GM18951 (cell line): ENCODE data around the gene SPRYD3.

ENCODE experiments used
- POLR2A ChIP-seq: IDR thresholded peaks from 4 replicates; pipeline ENCODE4 v1.6.1; 2011; ENCODE audit warnings: mild to moderate bottlenecking; ENCODE audit not compliant: insufficient read length, insufficient read depth; ENCODE audit errors: extremely low read depth
- in situ Hi-C: fragments of 300-500 bp; cut with MboI; formaldehyde crosslinking; loops from one replicate; pipeline ENCODE4 v1.12.0; 2022; ENCODE audit warnings: low sequenced_read_pairs, mixed read lengths, inconsistent platforms; ENCODE audit not compliant: unreplicated experiment

SPRYD3 gene

DNA sequence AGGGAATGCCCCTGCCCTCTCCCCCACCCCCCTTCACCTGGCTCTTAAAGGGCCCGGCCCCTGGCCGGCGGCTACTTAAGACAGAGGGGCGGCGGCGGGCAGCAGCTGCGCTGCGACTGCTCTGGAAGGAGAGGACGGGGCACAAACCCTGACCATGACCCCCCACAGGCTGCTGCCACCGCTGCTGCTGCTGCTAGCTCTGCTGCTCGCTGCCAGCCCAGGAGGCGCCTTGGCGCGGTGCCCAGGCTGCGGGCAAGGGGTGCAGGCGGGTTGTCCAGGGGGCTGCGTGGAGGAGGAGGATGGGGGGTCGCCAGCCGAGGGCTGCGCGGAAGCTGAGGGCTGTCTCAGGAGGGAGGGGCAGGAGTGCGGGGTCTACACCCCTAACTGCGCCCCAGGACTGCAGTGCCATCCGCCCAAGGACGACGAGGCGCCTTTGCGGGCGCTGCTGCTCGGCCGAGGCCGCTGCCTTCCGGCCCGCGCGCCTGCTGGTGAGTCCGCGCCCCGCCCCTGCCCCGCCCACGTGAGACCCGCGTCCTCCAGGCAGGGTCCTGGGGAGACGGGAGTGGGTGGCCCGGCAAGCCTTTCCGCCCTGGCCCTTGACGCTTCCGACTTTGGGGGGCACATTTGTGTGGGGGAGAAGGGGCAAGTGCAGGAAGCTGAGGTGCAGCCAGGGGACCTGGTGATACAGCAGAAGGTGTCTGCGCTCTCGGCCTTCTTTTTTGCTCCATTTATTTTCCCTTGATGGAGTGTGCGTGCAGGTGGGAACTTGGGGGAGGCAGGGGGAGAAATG lies 18.6 kb upstream of the SPRYD3 start, which contains the start of gene IGFBP6:
TSS of gene IGFBP6 (plus strand) at position 104 of the 790 bp plus-strand sequence. CDS start at position 155, 51 bp downstream.
- in situ Hi-C loops: loop anchor here (5.0 kb wide), 1 partner anchor 35 kb away; no protein-coding TSS in a partner anchor
- peak; percentile 54 for TF ChIP-seq POLR2A

- in situ Hi-C loops: loop anchor here (5.0 kb wide), 1 partner anchor 35 kb away; no protein-coding TSS in a partner anchor
Observed at GRCh38 chr12:53097207-53097563, 18.0 kb upstream of the SPRYD3 start.

DNA sequence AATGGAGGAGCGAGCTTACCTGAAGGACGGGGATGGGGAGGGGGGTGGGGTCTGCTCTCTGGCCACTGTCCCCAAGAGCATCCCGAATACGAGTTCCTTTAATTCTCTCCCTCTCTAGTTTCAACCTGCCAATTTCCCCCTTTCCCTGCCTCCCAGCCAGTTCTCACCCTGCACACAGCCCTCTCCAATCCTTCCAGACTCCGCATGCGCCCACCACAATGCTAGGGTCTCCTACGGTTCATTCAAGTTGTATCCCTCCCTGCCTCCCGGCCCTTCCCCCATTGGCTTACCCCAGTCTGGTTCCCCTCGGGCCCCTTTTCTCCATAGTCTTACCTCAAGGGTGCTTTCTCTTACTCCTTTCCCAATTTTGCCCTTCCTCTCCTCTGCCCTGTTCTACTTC lies 17.6 kb upstream of the SPRYD3 start:
- TF ChIP-seq POLR2A: no peak
- in situ Hi-C loops: loop anchor here (5.0 kb wide), 1 partner anchor 34 kb away; no protein-coding TSS in a partner anchor

More at GRCh38 chr12:53097207-53097563, 18.0 kb upstream of the SPRYD3 start:
- TF ChIP-seq POLR2A: no peak

- TF ChIP-seq POLR2A: no peak
- in situ Hi-C loops: loop anchor here (5.0 kb wide), 1 partner anchor 34 kb away; no protein-coding TSS in a partner anchor
Observed at GRCh38 chr12:53096089-53096741, 17.0 kb upstream of the SPRYD3 start.

DNA sequence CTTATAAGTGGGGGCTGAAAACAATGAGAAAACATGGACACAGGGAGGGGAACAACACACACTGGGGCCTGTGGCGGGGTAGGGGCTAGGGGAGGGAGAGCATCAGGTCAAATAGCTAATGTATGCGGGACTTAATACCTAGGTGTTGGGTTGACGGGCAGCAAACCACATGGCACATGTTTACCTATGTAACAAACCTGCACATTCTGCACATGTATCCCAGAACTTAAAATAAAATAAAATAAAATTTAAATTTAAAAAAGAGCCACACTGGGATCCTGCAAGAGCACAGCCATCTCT lies 16.4 kb upstream of the SPRYD3 start:
- in situ Hi-C loops: loop anchor here (5.0 kb wide), 1 partner anchor 33 kb away; no protein-coding TSS in a partner anchor

DNA sequence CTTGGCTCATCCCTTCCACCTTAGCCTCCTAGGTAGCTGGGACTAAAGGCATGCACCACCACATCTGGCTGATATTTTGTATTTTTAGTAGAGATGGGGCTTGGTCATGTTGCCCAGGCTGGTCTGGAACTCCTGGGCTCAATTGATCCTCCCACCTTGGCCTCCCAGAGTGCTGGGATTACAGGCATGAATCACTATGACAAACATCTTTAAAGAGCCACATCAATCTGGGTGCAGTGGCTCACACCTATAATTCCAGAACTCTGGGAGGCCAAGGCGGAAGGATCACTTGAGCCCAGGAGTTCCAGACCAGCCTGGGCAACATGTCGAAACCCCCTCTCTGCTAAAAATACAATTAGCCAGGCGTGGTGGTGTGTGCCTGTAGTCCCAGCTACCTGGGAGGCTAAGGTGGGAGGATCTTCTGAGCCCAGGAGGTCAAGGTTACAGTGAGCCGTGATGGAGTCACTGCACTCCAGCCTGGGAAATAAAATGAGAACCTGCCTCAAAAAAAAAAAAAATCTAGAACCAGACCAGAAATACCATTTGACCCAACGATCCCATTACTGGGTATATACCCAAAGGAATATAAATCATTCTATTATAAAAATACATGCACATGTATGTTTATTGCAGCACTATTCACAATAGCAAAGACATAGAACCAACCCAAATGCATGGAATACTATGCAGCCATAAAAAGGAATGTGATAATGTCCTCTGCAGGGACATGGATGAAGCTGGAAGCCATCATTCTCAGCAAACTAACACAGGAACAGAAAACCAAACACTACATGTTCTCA lies 15.8 kb upstream of the SPRYD3 start:
- in situ Hi-C loops: loop anchor here (5.0 kb wide), 1 partner anchor 33 kb away; no protein-coding TSS in a partner anchor

DNA sequence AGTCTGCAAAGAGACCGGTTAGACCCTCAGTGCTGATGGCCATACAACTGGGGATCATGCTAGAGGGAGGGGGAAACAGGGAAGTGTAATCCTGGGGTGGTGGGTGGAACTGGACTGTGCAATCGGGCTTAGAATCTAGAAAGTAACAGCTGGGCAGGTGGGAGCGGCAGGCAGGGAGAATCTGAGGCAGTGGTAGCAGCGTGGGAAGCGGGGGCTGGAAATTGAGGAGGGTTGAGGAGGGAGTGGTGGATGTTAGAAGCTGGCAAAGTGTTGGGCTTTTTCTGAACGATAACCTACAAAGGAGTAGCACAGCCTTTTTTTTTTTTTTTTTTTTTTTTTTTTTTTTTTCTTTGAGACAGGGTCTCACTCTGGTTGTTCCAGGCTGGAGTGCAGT lies 15.2 kb upstream of the SPRYD3 start:
- TF ChIP-seq POLR2A: no peak
- in situ Hi-C loops: no loop called here

- TF ChIP-seq POLR2A: no peak
- in situ Hi-C loops: no loop called here
Observed at GRCh38 chr12:53093777-53094393, 14.7 kb upstream of the SPRYD3 start.

- TF ChIP-seq POLR2A: no peak
- in situ Hi-C loops: no loop called here
Observed at GRCh38 chr12:53091756-53092155, 12.6 kb upstream of the SPRYD3 start.

GRCh38 chr12:53090554-53090953 lies 11.4 kb upstream of the SPRYD3 start:
- in situ Hi-C loops: no loop called here
- no peak for TF ChIP-seq POLR2A

- in situ Hi-C loops: no loop called here
- TF ChIP-seq POLR2A: no peak
Observed at GRCh38 chr12:53090105-53090504, 10.9 kb upstream of the SPRYD3 start.

- in situ Hi-C loops: no loop called here
- no peak for TF ChIP-seq POLR2A
Observed at GRCh38 chr12:53086361-53086760, 7.2 kb upstream of the SPRYD3 start.

DNA sequence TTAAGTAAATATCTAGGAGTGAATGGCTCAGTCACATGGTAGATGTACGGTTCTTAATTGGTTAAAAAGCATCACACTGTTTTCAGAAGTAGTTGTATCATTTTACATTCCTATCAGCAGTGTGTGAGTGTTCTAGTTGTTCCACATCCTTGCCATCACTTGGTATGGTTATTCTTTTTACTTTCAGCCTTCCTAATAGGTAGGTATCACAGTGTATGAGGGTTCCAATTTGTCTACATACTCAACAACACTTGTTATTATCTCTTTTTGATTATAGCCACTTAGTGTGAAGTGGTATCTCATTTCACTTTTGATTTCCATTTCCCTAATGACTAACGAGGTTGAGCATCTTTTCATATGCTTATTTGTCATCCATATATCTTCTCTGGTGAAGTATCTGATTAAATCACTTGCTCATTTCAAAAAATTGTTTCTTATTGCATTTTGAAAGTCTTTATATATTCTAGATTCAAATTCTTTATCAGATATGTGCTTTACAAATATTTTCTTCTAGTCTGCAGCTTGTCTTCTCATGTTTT lies 3.5 kb upstream of the SPRYD3 start:
- in situ Hi-C loops: no loop called here
- no peak for TF ChIP-seq POLR2A
